GM19328 (cell line): Measurements from ENCODE around the gene POLR3K.

ENCODE experiments used
- ATAC-seq: cut with Tn5 transposase; IDR thresholded peaks from one replicate; pipeline ENCODE4 v1.9.1; 2021; ENCODE audit warnings: mild to moderate bottlenecking, moderate library complexity; ENCODE audit not compliant: unreplicated experiment

POLR3K gene

DNA sequence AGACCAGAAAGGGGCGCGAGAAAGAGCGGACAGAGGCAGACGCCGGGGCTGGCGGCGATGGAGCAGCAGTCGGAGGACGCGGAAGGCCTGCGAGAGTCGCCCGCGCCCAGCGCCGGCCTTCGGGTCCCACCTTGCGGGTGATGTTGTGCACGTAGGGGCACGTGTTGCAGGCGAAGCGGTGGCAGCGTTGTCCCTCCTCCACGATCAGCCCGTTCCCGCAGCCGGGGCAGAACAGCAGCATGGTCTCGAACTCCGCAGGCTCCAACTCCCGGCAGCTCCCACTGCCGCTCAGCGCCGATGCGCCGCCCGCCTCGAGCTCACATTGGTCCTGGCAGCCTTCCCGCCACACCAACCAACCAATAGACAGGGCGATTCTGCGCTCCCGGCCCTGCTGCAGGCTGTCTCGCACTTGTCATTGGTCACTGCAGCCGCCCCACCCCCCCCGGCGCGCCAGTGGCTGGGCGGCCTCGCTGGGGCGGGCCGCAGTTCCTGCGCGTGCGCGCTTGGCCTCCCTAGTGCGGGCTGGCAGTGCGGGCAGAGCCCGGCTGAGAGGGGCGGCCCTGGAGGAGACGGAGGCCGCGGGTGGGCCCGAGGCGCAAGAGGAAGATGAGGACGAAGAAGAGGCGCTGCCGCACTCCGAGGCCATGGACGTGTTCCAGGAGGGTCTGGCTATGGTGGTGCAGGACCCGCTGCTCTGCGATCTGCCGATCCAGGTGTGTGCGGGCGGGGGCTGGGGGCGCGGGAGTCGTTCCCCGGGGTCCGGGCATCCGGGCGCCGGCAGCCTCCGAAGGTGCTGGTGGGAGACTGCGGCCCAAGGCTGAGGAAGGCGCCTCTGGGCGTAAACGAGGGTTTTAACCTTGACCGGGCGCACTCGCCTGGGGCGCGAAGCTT is at the start of gene POLR3K, which contains the start of gene SNRNP25:
Gene POLR3K (minus strand): TSS at position 263 of the 891 bp plus-strand sequence. CDS start 22 bp downstream, at position 241.
Gene SNRNP25 (plus strand): TSS at position 483 of the 891 bp plus-strand sequence. CDS start 189 bp downstream, at position 672.
- peak; percentile 91 for ATAC-seq

DNA sequence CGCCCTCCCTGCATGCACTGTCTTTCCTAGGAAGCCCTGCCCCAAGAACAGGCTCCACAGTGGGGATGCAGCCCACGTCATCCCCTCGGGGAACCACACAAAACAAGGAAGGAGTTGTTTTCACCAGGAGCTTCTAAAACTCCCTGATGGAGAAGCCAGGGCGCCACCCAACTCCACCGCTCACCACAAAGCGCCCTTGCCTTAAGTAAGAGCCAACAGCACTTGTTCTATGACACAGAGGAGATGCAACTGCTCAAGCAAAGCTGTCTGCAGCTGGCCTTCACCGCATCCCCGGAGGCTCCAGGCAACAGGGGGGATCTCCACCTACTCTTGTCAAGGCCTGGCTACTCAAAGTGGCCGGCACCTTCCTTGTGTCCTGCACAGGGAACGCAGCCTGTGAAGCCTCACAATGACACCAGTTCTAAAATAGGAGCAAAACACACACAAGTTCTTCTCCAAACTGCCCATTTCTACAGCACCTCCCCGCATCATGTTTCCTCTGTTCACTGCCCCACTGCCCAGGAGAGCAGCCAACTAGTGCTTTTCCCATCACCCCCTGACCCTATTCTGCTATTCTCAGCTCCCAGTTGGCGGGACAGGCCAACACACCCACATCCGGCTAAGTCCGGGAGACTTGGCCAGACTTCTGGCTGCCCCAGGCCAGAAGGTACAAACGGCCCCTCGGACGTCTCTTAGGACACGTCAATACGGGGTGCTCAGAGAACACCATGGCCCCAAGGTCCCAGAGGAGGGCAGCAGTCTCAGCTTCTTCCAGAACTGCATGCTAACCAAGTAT is 48.9 kb upstream of the POLR3K start:
- no peak for ATAC-seq

DNA sequence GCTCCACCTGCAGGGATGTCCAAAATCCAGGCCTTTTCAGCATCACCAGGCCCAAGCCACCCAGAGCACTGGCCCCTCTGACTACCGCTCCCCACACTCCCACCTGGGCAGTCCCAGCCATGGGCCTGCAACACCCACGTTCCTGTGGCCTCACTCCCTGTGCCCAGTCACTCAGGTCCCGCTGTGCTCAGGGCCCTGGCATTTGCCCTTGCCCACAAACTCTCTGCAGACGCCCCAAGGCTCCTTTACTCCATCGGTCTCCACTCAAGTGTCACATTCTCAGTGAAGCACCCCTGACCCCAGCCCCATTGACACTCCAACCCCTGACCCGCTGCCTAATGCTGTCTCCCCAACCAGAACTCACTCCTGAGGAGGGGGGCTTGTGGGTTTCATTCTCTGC is 48.2 kb upstream of the POLR3K start:
- no peak for ATAC-seq

DNA sequence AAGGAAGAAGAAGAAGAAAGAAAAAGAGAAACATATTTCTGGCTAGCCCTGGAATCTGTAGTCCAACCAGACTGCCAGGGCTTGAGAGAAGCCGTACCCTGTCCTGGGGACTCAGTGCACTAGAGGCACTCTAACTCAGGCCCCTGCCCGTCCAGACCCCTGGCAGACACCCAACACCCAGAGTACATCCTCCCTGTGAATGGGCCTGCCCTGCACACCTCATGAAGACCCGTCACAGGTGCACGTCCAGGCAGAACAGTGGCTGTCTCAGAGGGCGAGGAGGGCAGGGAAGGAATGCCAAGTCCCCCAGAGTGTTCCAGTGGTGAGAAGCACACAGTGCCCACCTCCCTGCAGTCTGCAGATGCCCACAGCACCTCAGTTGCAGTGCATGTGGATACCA is 47.6 kb upstream of the POLR3K start:
- no peak for ATAC-seq

DNA sequence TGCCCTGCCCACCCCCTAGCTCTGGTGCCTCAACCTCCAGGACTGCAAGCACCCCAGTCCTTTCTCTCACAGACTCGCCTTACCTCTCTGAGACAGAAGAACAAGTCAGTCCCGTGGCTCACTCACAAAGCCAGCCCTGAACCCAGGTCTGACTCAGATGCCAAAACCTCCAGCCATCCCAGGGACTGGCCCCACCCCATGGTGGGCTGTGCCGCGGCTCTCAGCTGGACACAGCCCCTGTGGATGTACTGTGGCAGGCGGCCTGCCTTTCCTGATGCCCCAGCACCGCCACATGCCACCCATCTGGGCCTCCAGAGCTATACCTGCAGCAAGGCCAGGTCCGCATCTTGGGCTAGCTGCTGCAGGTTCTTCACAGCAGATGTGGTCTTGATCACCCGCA is 44.4 kb upstream of the POLR3K start:
- ATAC-seq: no peak

DNA sequence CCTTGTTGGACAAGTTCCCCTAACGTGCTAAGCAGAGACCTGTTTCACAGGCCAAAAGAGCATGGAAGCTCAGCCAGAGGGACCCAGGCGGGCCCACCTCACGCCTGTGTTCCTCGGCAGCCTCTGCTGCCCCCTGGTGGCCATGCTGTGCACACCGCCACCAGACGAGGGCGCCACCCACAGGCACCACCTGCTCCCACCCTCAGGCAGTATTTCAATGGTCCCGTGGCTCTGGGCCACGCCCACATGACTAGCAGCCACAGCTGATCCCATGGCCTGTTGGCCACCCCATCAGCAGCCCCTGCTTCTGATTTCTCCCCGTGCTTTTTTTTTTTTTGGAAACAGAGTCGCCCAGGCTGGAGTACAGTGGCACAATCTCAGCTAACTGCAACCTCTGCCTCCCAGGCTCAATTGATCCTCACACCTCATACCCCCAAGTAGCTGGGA is 43.5 kb upstream of the POLR3K start:
- peak; percentile 76 for ATAC-seq

DNA sequence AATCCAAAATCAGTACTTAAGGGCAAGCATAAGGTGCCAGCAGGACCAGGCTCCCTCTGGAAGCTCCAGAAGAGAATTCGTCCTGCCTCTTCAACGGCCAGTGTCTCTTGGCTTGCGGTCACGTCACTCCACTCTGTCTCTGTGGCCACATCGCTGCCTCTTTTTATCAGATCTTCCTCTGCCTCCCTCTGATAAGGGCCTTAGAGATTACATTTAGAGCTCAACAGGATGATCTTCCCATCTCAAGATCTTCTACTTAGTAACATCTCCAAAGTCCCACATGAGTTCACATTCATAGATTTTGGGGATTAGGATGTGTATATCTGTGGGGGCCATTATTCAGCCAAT is 41.5 kb upstream of the POLR3K start:
- no peak for ATAC-seq

DNA sequence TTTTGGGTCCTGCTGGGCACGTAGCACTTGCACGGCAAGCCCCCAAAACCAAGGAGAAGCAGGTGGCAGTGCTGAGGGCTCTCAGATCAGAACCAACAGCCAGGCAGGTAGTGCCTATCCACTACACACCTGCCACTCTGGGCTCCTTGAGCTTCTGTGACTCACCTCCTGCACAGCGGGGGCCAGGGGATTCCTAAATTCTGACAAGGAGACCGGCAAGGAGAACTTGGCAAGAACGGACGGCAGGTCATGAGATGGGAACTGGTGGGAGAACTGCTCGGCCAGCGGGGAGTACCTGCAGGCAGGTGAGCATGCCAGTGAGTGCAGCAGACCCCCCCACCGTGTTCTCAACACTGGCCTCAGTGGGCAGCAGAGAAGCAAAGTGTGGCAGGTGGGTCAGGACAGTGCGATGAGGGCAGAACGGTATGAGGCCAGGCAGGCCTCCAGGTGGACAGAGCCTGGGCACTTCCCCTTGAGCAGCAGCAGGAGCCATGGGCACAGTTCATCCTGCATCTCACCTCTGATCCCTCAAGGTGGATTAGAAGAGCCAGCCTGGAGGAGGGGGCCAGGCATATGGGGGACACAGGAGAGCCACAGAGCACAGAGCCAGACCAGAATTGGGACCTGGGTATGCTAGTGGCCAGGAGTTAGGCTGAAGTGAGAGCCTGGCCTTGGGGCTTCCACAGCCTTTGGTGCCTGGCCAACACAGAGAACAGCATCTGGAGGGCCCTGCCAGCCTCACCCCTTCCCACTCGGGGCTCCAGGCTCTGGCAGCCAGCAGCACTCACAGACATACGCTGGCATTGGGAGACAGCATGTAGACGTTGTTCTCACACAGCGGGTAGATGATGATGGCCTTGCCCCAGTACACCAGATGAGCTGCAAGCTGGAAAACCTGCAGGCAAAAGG is 39.3 kb upstream of the POLR3K start:
- ATAC-seq: no peak

DNA sequence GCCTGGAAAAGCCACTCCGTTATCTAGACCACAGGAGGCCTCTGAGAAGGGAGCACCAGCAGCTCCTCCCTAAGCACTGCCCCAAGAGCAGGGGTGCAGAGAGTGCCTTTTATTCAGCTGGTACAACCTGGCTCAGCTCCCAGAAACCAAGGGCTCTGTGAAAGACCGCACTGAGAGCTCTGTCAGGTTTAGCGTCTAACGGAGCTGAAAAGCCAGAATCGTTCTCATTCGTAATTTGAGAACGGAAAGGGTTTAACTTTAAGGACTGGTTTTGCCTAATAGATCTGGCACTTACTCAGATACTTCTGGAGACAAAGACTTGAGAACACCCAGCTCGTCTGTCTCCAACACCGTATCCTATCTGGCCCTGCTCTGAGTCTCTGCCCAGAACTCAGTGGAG is 38.1 kb upstream of the POLR3K start:
- ATAC-seq: no peak

DNA sequence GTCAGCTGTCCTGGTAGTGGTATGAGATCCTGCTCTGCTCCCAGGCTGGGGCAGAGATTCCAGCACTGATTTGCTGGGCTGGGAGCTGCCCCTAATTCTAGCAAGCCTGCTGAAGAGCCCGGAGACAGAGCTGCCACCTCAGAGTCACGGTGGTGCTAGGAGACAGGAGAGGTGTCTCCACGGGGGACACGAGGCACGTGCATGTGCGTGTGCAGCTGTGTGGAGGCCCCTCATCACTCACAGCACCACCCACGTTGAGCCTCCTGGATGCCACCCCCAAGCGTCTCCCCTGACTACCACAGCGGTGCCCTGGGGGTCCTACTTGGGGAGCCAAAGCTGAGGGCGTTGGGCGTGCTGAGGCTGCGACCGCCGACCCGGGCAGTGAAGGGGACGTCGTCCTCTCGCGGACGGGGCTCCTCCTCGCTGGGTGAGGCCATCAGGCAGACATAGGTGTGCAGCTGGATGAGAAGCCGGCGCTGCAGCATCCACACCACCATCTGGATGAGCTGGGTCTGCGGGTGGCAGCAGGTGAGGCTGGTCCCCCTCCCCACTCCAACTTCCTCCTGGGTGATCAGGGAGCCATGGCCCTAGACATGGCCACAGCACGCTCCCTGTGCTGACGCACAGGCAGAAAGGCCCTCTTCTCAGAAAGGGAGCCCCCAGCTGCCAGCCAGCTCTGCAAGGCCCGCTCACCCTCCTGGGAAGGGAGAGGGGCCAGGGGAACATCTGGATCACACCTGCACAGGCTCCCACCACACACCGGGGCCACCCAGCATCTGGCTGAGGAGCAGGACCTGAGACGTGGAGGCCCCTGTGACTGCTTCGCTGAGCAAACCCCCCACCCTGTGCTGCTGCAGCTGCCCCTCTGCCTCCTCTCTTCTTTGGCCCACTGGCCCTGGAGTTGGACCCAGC is 36.2 kb upstream of the POLR3K start:
- no peak for ATAC-seq

DNA sequence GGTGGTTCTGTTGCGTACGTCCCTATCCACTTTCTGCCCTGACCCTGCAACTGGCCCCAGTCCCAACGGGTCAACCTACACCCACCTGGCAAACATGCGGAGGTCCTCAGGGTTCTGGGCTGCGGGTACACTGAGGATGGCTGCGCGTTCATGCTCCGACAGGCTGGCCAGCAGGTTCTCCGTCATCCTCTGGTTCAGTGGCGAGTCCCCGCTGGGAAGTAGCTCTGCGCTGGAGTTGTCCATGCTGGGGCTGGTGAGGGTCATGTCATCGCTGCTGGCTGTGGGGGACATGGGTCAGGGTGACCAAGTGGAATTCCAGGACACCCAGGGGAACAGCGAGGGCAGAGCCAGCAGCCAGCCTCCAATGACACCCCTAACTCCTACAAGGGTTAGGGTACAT is 35.2 kb upstream of the POLR3K start:
- ATAC-seq: no peak

DNA sequence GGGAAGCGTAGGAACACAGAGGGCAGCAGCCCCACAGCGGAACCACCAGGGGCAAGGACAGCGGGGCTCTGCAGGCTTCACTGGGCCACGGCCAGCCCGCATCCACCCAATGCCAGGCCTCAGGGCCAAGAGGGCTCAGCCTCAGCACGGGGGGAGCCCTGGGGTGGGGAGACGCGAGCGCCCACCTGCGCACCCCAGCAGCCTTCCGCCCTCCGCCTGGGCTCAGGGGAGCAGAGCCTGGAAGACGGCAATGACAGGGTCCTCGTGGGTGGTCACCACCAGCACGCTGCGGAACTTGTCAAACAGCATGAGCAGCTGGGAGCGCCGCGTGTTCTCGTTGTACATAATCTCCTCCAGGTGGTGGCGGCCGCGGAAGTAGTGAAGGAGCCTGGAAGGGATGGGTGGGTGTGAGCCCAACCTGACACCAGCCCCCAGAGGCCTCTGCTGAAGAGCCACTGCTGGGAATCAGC is 33.1 kb upstream of the POLR3K start:
- no peak for ATAC-seq

DNA sequence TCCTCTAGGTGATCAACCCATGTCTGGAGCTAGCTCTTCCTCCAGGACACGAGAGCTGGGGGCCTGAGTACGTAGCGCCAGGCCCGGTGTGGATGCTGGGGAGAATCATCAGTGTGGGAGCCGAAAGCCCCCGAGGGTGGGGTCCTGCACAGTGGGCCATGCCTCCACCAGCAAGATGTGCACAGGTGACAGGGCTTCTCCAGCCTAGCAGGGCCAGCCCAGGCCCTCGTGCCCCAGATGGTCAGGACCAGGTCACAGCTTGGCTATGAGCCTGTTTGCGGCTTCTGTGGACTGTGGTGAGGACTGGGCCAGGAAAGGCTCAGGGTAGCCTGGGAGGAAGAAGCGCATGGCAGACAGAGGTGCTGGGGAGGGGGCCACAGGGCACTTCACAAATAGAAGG is 32.5 kb upstream of the POLR3K start:
- ATAC-seq: no peak

DNA sequence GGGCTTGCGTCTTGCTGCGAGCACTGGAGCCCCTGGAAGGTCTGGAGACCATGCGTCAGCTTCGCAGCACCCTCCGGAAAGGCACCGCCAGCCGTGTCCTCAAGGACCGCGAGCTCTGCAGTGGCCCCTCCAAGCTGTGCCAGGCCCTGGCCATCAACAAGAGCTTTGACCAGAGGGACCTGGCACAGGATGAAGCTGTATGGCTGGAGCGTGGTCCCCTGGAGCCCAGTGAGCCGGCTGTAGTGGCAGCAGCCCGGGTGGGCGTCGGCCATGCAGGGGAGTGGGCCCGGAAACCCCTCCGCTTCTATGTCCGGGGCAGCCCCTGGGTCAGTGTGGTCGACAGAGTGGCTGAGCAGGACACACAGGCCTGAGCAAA is 32.0 kb upstream of the POLR3K start:
- no peak for ATAC-seq

DNA sequence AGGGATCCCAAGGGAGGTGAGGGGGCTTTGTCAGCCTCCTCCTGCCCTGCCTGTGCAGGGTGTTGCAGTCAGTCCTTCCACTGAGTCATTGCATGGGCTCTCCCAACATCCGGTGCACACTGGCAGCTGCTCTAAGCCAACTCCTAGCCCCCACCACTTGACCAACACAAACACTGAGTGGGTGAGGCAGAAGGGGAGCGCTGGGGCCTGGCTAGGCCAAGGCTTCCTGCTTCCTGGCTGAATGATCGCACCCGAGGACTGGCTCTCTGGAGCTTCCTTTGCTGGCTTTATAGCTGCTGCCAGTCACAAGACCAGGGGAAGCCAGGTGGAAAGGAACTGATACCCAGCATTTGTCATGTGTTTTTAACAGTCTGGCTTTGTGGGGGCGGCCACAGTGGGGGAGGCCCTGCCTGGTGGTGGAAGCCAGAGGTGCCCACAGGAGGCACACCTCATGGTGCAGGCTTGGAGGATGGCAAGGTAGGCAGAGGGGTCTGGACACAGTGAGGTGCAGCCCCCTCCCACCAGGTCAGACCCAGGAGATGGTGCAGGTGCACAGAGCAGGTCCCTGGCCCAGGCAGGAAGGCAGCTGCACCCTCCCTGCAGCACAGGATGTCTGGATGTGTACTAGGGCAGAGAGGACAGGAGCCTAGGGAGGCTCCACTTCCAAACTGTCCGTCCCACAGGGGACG is 31.5 kb upstream of the POLR3K start:
- ATAC-seq: no peak

DNA sequence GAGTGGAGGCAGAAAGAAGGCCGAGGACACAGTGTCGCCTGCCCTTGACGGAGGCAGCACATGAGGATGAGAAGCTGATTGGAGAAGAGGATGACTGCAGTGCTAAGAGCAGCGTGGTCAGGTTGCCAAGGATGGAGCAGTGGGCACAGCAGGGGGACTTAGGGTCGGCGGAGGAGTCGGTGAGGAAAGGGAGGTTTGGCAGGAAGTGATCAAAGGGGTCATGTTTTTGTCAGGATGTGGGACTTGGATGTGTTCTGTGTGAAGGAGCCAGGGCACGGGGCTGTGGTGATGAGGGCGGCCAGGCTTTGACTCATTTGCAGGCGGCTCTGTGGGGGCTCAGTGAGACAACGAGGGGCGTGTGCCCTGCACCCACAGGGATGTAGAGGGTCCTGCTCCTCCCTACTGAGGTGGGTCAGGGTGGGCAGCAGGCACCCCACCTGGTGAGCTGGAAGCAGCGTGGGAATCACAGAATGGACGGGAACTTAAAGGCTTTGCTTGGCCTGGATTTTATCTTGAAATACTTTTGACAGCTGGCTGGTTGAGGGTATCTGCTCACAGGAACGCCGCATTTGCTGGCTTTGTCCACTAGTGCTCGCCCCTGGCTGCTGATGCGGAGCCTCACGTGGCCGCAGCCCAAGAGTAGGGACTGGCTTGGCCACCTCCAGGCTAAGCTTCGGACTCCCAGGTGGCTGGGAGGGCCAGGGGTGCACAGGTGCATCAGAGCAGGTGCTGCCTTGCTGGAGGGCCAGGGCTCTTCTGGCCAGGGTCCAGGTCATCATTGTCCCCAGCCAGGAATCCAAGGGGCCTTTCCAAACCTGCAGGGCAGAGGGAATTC is 30.6 kb upstream of the POLR3K start:
- no peak for ATAC-seq

DNA sequence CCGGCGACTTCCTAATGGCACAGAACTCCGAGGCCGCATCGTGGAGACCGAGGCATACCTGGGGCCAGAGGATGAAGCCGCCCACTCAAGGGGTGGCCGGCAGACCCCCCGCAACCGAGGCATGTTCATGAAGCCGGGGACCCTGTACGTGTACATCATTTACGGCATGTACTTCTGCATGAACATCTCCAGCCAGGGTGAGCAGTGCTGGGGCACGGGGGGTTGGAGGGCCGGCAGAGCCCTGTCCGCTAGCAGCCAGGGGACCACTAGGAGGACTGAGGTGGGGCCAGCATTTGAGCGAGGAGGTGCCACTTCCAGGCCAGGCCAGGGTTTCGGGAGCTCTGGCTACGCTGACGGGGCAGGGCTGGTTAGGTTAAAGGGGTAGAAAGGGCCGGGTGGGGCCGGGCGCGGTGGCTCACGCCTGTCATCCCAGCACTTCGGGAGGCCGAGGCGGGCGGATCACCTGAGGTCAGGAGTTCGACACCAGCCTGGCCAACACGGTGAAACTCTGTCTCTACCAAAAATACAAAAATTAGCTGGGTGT is 29.7 kb upstream of the POLR3K start:
- ATAC-seq: no peak
